SJCRH30 (cell line): ENCODE measurements around the gene RNU6-8. TPM values are rescaled to one million over a fixed set of nuclear protein-coding genes. Genes with fewer than 3 reads are reported as not detected.

Experiments used
- total RNA-seq: library from RNA; depleted of rRNA; stranded (reverse); fragments of >200 nt; shearing (Covaris generic); gene quantifications from 2 replicates; pipeline ENCODE4 v1.2.3, GENCODE V29; 2014; rRNA removed

Gene RNU6-8
- total RNA-seq, 1 experiment from 2014 or later: not detected

Other genes with a start within 250 kb of the RNU6-8 start
- gene ARHGAP5, start 126.0 kb downstream of the RNU6-8 start, total RNA-seq: 166 and 178 TPM in 2 replicates
- gene RNU6-7, start 1.2 kb downstream of the RNU6-8 start, total RNA-seq: not detected in 2 replicates
- gene AKAP6, start 126.0 kb upstream of the RNU6-8 start, total RNA-seq: 11.4 and 14.6 TPM in 2 replicates